ENCODE data around the gene EZH1.

EZH1 gene

GRCh38 chr17:42744806-42745617, at the start of gene EZH1:
Gene EZH1 (minus strand): TSS chr17:42745040. CDS start chr17:42728941, 16,099 bp downstream.
- DNase-seq (ENCODE audit: low spot score): peak; percentile 93

- no peak for DNase-seq (ENCODE audit: low spot score)
These were observed 47.7 kb upstream of the EZH1 start for GRCh38 chr17:42792545-42792944.

GRCh38 chr17:42791948-42792347, 47.1 kb upstream of the EZH1 start:
- DNase-seq (ENCODE audit: low spot score): no peak

- DNase-seq (ENCODE audit: low spot score): no peak
These were observed 42.4 kb upstream of the EZH1 start for GRCh38 chr17:42787266-42787665.

- DNase-seq (ENCODE audit: low spot score): no peak
These were observed 40.2 kb upstream of the EZH1 start for GRCh38 chr17:42784811-42785592.

- DNase-seq (ENCODE audit: low spot score): no peak
These were observed 39.6 kb upstream of the EZH1 start for GRCh38 chr17:42784409-42784808.

GRCh38 chr17:42783791-42784138, 38.9 kb upstream of the EZH1 start:
- DNase-seq (ENCODE audit: low spot score): no peak

- DNase-seq (ENCODE audit: low spot score): no peak
These were observed 38.4 kb upstream of the EZH1 start for GRCh38 chr17:42783062-42783790.

GRCh38 chr17:42782166-42783061, 37.6 kb upstream of the EZH1 start:
- no peak for DNase-seq (ENCODE audit: low spot score)

- no peak for DNase-seq (ENCODE audit: low spot score)
These were observed 36.9 kb upstream of the EZH1 start for GRCh38 chr17:42781639-42782165.

- no peak for DNase-seq (ENCODE audit: low spot score)
These were observed 36.2 kb upstream of the EZH1 start for GRCh38 chr17:42780851-42781638.

GRCh38 chr17:42779936-42780850, 35.4 kb upstream of the EZH1 start, which contains the start of gene WNK4:
Gene WNK4 (plus strand): TSS chr17:42780610. CDS start chr17:42780699, 89 bp downstream.
- DNase-seq (ENCODE audit: low spot score): no peak

- no peak for DNase-seq (ENCODE audit: low spot score)
These were observed 34.6 kb upstream of the EZH1 start for GRCh38 chr17:42779304-42779935.

GRCh38 chr17:42778570-42778969, 33.7 kb upstream of the EZH1 start:
- no peak for DNase-seq (ENCODE audit: low spot score)

GRCh38 chr17:42775534-42776098, 30.8 kb upstream of the EZH1 start:
- DNase-seq (ENCODE audit: low spot score): no peak

GRCh38 chr17:42774066-42774745, 29.4 kb upstream of the EZH1 start:
- DNase-seq (ENCODE audit: low spot score): no peak

- DNase-seq (ENCODE audit: low spot score): peak; percentile 84
These were observed 28.6 kb upstream of the EZH1 start, which contains the start of gene VPS25 for GRCh38 chr17:42773290-42774035. Gene VPS25 (plus strand): TSS chr17:42773449. CDS start chr17:42773476, 27 bp downstream.
